Midbrain (tissue), 1 donor: ENCODE measurements around the gene TBPL1.
"Not testable (repeated sequence)": the region's sequence is repeated elsewhere in the genome, so short reads cannot be mapped to it uniquely, and the experiment has no call there.

Experiments used
- DNase-seq: peaks from one replicate; lab custom pipeline; 2025; lab: John Stamatoyannopoulos, UW

The TBPL1 gene

DNA sequence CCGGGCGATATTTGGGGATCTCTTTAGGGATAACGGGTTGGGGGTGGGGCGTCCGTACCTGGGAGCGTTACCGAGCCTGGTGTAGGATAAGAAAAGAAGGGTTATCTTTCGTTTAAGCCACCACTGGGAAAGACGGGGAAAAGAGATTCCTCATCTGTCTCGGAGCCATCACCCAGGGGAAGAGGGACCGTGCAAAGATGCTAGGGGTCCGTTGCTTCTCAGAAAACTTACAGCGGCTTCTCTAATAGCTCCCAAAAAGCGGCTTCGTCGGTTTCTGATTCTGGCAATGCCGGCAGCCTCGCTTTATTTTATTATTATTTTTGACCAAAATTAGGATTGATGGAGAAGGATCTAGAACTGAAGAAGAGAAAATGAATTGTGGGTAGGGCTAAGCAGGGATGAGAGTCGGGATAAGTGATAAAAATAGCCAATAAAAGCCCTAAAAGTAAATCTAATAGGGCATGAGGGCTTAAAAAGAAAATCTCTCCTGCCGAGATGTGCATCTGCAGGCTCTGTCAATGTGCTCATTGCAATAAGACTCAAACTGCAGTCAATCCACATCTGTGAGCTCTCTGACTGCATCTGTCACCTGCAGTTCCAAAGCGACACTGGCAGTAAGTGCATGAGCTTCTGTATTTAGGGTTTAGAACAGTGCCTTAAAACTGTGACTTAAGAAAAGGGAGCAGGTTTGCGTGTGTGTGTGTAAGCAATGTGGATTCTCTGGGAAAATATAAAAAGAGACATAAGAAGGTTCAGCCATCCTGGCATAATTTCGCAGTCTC lies 801 bp downstream of the TBPL1 start:
- no peak for DNase-seq

GRCh38 chr6:133954657-133955576 lies 1.9 kb downstream of the TBPL1 start:
- DNase-seq: no peak

DNA sequence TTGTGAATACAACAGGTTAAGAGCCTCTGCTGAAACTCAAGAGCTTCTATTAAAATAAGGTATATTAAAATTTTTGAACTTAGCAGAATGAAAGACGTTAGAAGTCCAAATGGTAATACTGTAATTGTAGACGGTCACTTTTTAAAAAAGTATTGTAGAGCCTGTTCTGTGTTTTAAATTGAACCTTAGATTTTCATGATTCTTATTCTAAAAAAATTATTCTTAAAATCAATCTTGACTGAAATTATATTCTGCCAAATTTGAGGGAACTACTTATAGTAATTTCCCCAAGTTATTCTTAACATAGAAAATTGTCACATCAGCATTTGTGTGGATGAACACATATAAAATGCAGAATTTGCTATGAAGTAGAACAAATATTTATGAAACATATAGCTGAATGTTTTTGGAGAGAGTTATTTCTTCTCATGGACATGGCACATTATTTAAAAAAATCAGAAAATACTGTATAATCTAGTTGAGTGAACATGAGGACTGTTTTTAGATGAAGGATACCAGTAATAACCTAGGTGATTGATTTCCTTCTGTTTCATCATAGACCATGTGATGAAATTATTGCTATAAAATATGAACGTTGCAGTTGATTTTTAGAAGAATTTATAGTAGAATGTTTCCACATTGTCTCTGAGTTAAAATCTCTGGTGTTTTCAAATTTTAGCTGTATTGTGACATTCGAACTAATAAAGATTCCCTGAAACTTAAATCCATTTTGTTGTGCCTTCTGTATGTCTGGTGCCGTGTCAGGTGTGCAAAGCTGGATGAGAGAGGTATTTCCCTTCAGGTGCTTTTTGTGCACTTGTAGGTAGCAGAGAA lies 2.8 kb downstream of the TBPL1 start:
- DNase-seq: no peak

DNA sequence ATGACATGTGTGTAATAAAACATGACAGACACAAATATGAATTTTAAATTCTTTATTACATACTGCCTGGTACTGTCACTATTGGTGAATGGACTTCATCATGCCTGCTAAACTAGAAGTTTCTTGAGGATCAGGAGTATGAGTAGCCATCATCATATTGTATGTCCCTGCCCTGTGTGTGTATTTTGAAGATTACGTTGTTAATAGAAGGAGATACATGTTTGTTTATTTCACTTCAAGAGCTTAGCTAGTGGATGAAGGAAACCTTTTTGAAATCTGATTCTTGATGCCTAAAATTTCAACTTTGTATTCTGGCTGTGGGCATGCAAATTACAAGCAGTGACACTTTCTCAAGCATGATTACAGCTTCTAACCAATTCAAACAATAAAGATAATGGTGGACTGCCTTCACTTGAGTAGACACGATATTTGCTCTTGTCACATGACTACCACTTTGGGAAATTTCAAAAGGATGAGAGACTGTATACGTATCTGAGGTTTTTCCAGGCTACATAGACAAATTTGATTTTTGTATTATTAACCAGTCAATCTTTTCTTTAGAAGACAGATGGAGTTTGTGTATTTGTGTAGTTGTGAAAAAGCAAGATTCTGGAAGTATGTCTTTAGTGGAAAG lies 3.5 kb downstream of the TBPL1 start:
- no peak for DNase-seq

DNA sequence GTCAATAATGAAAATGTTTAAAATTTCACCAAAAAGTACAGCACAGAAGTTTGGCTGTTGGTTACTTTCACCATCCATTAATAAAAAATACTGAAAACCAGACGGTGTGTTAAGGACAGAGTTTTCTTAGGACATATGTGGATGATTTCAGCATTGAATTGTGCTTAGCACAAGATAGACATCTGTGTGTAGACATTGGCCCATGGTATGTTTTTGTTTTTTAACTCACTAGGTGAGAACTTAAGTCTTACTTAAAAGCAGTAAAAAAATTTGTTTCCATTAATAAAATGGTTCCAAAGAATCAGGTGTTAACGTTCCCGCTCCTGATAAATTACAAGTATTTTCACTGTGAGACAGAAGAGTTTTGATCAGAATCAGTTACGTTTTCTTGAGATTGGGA lies 4.2 kb downstream of the TBPL1 start:
- DNase-seq: no peak

DNA sequence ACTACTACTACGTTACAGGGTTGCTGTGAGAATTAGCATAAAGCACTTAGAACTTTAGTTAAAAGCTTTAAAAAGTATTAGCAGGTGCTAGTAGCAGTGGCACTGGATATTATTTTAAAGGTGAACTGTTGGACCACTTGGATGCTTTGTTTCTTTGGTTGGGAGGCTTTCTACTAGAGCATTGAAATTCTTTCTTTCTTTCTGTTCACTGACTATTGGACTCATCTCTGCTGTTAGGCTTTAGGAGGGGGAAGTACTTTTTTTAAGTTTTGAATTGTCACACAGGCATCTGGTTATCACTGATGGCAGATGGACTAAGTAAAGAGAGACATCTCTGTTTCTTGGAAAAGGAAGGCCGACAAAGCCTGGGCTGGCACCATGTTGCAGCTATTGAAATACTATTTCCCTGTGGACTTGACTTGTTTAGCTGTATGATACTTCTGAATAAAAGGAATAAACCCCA lies 4.8 kb downstream of the TBPL1 start:
- DNase-seq: no peak

DNA sequence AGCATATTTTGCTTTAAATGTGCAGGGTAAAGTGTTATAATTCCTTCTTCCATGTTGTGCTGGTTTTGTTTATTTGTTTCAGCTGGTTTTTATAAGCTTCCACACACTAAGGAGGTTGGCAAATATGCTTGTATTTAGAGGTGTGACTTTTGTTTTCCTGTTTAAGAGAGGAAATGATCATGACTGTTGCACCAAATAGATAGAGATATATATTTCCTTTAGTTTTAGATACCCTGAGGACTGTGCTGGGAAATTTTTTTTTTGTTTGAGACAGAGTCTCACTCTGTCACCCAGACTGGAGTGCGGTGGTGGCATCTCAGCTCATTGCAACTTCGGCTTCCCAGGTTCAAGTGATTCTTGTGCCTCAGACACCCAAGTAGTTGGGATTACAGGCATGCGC lies 5.8 kb downstream of the TBPL1 start:
- DNase-seq: no peak

DNA sequence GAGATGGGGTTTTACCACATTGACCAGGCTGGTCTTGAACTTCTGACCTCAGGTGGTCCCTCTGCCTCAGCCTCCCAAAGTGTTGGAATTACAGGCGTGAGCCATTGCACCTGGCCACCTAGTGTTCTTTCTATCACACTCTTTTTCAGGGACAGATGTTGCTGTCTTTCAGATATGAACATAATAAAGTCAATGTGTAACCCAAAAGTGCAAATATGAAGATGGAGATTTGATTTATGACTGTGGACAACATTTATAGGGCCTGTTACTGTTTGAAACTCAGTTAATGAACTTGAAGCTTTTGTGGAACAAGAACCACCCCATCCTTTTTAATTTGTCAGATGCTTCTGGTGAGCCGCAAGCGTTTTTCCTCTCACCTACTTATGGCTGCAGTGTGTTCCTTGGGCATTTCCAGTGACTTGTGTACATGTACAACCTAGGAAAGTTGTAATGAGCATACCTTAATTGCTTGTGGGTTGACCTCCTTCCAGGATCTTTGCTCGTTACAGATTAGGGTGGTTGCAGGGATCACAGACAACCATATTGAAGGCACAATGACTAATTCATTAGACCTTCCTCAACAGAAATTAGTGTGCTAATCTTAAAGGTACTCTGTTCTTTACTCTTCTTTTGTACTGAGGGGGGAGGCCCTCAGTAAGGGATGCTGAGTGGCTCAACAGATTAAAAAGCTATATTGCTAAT lies 6.8 kb downstream of the TBPL1 start:
- DNase-seq: no peak

DNA sequence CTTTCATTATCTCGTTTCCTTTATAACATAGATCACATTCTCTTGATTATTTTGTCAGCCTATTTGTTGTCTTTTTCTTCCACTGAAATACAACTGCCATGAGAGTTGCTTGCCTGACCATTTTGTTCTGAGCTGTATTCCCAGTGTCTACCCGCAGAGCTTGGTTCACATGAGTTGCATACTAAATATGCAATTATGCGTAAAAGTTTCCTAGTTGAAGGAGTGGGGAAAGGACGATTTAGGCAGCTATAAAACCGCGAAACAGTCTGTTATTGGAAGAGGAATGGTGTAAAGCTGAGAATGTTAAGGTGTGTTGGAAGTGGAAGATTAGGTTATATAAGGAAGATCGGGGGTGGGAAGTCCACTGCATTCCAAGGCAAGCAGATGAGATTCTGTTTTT lies 8.8 kb downstream of the TBPL1 start:
- no peak for DNase-seq

- no peak for DNase-seq
Observed at GRCh38 chr6:133964052-133964451, 11.0 kb downstream of the TBPL1 start.

- DNase-seq: no peak
Observed at GRCh38 chr6:133964702-133965101, 11.7 kb downstream of the TBPL1 start.

DNA sequence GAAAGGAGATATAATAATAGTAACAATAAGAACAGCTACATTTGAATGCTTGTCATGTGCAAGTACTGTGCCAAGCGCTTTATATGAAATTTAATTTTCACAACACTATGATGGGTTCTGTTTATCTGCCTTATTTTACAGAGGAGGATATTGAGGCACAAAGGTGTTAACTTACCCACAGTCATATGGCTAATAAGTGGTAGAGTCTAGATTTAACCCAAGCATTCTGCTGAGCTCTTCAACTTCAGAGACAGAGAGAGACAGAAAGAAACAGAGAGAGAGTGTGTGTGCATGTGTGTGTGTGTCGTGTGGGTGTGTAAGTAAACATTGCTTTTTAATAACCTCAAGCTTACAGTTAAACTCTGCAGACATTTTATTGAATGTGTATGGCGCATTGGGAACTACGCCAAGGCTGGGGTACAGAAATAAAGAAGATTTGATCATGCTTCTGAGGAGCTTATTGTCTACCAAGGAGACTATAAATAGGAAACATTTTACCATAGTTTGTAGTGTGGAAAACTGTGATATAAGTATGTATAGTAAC lies 12.9 kb downstream of the TBPL1 start:
- no peak for DNase-seq

DNA sequence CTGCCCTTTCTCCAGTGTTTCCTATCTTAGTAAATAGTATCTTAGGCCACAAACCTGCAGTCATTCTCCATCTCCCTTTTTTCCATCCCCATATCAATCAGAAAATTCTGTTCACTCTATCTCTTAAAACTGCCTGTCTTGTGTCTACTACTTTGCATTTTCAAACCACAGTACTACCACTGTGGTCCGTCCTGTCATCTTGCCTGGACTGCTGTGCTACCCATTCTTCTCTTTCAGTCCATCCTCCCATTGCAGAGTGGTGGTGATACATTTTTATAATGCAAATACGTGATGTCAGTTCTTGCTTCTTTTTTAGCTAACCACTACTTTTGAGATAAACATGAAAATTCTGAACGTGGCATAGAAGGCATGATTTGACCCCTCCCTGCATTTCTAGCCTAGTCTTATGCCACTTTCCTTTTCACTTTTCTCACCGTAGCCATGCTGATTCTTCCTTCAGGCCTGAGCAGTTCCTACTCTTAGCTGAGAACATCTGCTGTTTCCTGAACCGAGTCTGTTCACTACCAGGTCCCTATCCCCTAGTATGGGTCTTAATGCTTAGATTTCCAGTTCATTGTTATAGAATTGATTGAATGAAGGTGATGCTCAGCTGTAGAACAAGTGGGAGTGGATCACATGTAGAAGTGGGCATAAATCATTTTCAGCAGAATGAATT lies 13.8 kb downstream of the TBPL1 start:
- no peak for DNase-seq

GRCh38 chr6:133967347-133967746 lies 14.3 kb downstream of the TBPL1 start:
- DNase-seq: no peak

DNA sequence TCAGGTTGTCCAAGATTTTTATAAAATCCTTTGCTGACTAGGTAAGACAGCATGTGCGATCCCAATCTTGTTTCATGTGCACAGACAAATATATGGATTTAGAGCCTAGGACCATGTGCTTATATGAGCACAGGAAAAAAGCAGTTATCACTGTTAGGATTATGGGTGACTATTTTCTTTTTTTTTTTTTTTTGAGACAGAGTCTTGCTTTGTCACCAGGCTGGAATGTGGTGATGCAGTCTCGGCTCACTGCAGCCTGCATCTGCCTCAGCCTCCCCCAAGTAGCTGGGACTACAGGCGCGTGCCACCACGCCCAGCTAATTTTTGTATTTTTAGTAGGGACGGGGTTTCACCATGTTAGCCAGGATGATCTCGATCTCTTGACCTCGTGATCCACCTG lies 14.8 kb downstream of the TBPL1 start:
- not testable (repeated sequence) for DNase-seq

DNA sequence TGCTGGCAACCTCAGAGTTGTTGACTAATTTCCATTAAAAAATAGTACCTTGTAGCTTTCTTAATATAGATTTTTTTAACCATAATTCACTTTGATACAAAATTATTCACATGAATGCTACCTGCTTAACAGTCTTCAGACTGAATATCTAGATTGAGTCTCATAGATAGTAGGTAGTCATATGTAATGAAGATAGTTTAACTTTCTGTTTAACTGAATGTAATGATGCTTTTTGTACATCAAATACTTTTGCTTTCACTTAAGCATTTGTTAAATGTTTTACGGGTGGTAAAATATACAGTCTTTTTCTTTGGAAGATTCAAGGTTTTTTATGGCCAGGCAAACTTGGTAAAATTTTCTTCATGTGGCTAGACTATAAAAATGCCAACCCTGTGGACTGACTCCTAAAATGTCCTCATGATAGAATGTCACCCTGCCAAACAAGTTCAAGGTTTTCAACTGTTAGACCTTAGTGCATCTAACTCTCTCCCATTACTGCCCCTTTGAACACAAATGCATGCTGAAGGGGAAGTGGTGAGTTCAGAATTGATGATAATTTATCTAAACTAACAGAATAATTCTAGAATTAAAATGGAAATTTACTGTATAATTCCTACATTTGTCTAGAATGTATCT lies 16.4 kb downstream of the TBPL1 start:
- no peak for DNase-seq

DNA sequence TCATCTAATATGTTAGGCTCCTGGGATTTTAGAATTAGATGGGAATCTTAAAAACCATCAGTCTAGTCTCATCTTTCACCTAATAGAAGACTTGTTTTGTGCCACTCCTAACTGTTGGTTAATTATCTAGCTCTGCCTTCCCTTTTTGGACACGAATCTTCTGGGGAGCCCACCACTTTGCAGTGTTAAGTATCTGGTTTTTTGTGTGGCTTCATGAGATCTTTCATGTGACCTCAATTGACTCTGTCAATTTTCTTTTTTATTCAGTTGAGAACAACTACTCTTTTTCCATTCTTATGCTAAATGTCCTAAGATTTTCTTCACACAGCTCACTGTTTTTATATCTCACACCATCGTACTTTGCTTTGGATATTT lies 16.9 kb downstream of the TBPL1 start:
- no peak for DNase-seq

DNA sequence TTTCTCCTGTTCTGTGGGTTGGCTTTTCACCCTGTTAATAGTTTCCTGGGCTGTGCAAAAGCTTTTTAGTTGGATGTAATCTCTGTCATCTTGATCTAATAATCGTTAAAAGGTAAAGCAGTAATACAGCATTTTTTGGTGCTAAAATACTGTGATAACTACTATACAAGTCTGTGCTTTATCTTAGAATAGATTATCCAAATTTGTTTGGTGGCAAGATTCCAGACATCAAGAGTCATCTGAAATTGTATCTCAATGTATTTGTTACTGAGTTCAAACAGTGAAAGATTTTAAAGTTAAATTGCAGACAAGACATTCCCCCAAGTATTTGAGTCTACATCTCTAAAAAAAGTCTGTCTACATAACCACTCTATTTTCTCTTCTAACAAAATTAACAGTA lies 18.8 kb downstream of the TBPL1 start:
- DNase-seq: no peak

DNA sequence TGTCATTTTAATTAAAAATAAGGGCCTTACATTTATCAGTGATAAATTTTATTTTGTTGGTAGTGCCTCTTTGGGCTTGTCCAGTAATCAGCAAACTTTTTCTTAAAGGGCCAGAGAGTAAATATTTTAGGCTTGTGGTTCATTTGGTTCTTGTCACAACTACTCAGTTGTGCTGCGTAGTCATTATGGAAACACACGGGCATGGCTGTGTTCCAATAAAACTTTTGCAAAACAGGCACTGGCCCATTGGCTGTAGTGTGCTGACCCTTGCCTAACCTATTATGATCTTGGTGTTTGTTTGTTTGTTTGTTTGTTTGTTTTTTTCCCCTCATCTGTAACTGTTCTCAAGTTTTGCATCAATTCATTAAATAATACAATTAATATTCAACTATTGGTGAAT lies 19.4 kb downstream of the TBPL1 start:
- DNase-seq: no peak
